Uterus (tissue), 2 donors: ENCODE measurements around the gene RAB34.

Experiments
- POLR2A ChIP-seq, 2 donors: fragments of 450-650 bp; IDR thresholded peaks; one replicate each; pipeline ENCODE4 v1.6.1; 2016; ENCODE audit warnings: antibody characterized with exemption in 2 of 2, mild to moderate bottlenecking in 1 of 2, moderate library complexity in 1 of 2
- TF ChIP-seq, protein P1 (sequence below), 4 experiments: fragments of 200-600 bp in 2 of 4; fragments of 450-650 bp in 2 of 4; sonication (generic) in 2 of 4; IDR thresholded peaks; one replicate each; pipeline ENCODE4 v1.5.1; 2016 to 2019; ENCODE audit warnings: antibody characterized with exemption in 4 of 4, mild to moderate bottlenecking in 2 of 4, moderate library complexity in 1 of 4

DNA sequence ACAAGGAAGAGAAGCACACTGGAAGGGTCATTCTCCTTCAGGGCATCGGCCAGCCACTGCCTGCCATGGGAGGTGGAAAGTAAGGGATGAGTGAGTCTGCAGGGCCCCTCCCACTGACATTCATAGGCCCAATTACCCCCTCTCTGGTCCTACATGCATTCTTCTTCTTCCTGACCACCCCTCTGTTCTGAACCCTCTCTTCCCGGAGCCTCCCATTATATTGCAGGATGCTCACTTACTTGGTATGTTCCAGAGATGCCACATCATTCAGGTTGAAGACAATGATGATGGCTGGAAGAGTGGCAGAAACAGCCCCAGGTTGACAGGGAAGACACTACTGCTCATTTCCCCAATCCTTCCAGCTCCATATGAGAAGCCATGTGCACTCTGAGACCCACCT is 2.5 kb downstream of the RAB34 start:
- TF ChIP-seq, protein P1, sequence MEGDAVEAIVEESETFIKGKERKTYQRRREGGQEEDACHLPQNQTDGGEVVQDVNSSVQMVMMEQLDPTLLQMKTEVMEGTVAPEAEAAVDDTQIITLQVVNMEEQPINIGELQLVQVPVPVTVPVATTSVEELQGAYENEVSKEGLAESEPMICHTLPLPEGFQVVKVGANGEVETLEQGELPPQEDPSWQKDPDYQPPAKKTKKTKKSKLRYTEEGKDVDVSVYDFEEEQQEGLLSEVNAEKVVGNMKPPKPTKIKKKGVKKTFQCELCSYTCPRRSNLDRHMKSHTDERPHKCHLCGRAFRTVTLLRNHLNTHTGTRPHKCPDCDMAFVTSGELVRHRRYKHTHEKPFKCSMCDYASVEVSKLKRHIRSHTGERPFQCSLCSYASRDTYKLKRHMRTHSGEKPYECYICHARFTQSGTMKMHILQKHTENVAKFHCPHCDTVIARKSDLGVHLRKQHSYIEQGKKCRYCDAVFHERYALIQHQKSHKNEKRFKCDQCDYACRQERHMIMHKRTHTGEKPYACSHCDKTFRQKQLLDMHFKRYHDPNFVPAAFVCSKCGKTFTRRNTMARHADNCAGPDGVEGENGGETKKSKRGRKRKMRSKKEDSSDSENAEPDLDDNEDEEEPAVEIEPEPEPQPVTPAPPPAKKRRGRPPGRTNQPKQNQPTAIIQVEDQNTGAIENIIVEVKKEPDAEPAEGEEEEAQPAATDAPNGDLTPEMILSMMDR (IDR thresholded peaks at IDR 0.05), result no peak
- no peak for TF ChIP-seq POLR2A (IDR thresholded peaks at IDR 0.05)
